HG02642 (cell line): Measurements from ENCODE around the gene RAB29.
A peak's percentile ranks its signal among the peaks of the same experiment; 100 is the strongest.

Experiments used
- ATAC-seq: cut with Tn5 transposase; IDR thresholded peaks from one replicate; pipeline ENCODE4 v1.9.1; 2021; ENCODE audit warnings: mild to moderate bottlenecking; ENCODE audit not compliant: unreplicated experiment, poor library complexity

The RAB29 gene

DNA sequence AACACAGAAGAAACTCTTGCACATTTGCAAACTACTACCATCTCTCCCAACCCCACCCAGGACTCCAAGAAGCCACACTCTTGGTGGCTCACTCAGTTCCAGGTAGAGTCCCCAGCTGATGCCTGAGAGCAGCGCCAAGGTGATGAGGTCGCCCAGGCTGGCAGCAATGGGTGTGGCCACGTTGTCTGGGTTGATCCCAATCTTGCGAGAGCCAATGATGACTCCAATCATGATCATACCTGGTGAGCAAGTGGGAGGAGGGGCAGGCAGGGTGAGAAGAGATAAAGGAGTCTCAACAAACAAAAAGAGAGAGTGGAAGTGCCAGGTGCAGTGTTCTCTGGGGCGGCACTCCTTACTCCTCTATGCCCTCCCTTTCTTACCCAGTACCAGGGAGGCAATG lies 23.3 kb upstream of the RAB29 start:
- ATAC-seq = no peak

DNA sequence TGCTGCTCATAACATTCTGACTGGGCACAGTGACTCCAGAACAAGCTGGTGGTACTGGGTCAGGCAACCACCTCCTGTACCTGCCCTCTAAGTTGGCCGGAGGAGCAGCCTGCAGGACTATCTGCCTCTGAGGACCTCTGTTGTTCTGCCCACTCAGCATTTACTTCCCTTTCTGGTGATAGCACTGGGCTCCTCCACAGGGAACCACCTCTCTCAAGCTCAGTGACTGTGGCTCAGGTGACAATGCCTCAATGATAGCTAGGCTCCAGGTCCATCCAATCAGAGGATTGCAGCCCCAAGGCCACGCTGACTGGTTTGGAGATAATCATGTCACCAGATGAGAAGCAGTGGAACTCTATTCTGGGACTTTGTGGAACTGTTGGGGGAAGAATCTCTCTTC lies 21.9 kb upstream of the RAB29 start:
- ATAC-seq = no peak

DNA sequence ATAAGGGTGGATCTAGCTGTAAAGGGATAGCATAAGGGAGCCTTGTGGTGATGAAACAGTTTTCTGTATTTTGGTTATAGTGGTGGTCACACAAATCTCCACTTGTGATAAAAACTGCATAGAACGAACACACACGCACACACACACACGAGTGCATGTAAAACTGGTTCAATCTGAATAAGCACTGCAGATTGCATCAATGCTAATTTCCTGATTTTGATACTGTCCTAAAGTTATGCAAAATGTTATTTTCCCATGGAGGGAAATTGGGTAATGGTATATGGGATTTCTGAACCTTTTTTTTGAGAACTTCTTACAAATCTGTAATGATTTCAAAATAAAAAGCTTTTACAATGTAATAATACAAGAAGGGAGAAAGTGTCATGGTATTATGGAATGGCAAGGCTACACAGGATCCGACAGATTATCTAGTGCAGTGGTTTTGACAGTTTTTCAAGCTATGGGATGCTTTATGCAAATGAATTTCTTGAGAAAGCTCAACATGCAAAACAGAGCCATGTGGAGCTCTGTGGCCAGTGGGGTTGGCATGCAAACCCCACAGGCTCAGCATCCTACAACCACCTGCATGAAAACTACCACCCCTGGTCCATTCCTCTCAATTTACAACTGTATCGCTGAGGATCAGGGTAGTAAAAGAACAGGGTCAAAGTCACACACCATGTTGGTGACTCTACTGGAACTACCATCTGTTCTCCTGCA lies 18.9 kb upstream of the RAB29 start:
- ATAC-seq = peak; percentile 50

DNA sequence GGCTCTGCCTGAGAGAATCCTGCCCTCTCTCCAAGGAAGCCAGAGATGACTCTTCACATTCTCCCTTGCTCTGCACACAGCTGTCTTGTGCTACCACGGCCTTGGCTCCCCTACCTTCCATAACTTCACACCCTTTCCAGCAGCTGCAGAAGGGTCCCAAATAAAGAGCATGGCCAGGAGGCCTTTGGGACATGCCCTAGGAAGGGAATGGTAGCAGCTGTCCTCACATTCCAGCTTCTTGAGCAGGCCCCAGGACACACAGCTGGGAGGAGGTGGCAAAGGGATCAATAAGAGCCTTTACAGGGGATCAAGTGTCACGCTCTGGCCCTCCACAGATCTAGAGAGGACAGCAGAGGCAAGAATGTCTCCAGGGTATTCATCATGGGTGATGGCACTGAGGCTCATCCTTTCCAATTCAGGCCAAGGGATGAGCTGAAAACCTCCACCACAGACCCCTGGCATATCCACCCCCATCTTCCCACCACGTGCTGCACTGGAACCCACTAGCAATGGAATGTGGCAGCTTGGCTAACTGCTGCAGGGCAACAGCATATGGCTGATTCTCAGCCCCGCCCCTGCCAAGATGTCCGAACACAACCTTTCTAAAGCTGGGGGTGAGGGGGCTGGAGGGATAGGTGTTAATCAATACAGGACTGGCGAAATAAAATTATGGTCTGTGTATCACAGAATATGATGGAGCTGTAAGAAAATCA lies 17.8 kb upstream of the RAB29 start:
- peak; percentile 21 for ATAC-seq

DNA sequence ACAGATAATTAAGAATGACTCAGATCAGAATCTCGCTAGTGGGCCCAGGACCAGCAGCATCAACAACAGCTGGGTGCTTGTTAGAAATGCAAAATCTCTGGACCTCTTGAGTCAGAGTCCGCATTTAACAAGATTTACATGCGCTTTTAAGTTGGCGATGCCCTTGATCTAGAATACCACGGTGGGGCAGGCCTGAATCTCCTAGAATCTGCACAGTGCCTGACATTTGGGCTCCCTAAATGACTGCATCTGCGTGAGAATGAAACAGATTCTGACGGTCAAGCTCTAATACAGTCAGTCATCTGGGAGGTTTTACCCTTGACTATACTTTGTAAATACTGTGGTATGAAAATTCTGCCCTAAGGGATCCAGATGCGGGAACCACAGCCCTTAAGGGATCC lies 17.2 kb upstream of the RAB29 start:
- peak; percentile 47 for ATAC-seq

DNA sequence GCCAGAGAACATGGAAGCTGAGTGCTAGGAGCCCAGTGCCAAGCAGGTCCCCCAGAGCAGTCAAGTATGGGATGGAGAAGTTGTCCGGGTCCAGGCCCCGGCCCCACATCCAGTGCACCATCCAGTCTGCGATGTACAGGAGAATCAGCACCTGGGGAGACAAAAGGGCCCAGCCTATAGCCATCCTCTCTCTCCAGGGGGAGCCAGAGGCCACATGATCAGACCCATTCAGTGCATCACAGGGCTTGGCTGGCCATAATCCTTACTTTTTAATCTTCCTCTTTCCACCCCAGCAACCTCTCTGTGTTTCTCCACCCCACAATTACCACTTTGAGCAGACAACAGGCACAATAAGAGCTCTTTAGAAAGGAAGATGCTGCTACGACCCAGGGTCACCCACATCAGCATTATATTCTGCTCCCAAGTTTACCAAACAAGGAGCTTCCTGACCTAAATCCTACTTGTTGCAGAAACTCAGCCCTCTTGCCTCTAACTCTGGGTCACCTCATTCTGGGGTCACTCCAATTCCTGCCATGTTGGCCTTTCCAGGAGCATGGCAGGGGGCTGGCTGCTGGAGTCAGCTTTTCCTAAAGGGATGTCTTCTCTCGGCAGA lies 16.4 kb upstream of the RAB29 start:
- ATAC-seq = peak; percentile 49

DNA sequence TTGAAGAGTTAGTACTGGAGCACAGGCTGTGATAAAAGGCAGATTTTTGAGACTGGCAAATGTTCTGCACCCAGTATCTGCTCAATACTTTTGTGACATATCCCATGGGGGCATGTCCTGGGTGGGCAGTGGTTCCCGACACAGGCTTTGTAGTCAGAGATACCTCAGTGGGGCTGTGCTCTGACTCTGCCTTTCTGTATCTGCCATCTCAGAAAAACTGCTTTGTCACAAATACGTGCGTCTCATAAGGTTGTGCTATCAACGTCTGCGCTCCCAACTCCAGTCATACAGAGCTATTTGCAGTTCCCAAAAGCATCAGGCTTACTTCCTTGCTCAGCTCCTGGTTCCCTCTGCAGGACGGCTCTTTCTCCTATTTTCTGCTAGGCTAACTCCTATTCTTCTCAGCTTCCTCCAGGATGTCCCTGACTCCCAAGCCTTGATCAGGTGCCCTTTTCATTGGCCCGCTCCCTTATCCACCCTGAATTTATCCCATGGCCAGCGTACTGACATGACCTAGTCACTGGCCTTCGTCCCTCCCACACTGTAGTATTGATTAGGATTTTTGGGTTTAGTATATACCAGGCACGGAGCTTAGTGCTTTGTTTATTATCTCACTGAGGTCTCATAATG lies 12.1 kb upstream of the RAB29 start:
- ATAC-seq = no peak

DNA sequence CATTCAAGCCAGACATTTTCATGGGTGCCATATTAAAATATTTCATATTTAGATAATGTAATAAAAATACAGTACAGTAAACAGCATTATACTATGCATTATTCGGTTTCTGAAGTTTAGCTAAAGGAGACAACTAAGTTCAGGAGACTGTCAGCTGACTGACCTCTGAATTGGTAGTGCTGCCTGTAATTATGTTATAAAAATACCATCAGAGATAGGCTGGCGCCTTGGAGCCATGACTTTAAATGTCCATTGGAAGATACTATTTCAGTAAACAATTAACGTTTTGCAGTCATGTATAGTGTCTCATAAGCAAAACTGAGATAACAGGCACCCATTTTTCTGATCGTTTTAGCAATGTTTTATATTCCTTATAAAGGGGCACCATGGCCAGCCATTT lies 11.3 kb upstream of the RAB29 start:
- no peak for ATAC-seq

DNA sequence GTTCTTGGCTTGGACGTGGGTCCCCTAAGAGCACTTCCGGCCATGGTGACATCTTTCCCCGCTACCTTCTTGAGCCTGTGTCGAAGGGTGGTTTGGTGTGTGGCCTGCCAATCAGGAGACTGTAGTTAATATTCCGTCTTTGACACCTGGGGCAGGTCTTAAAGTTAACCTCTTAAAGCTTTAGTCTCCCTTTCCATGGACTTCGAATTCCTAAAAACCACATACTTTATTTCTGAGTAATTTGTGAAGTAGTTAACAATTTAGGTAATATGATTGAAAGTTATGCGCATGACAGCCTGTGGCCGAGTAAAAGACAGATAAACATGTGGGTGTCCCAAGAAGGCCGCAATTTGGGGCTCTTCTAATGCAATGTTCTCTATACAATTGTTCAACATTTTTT lies 10.2 kb upstream of the RAB29 start:
- ATAC-seq = no peak

DNA sequence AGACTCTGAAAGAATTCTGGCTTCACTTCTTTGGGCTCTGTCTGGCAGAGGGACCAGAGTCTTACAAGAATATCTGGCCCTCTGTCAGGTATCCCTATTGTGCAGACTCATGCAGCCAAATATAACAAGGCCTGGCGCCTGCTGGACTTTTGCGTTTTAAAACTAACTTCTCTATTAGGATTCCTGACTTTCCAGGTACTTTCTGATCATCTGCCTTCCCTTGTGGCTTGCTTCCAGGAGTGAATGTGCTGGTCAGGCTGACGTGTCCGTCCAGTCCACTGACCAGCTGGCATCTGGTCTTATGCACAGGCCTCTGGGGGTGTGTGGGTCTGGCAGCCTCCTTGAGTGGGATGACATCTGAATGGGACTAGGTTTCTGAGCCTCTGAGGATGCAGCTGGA lies 8.6 kb upstream of the RAB29 start:
- ATAC-seq = no peak

DNA sequence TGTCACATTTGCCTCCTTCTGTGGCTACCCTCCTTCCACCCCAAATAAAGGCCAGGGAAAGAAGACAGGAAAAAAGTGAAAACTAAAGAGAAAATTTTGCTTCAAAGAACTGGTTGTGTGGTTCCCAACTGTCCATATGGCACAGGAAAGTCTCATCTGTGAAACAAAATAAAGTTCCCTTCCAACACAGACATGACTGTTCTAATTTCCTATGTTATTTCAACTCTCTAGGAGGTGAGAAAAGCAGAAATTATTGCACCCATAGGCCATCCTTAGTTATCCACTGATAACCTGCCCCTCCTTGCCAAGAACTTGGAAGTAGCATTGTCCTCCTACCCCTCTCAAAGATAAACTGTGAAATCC lies 8.1 kb upstream of the RAB29 start:
- no peak for ATAC-seq

DNA sequence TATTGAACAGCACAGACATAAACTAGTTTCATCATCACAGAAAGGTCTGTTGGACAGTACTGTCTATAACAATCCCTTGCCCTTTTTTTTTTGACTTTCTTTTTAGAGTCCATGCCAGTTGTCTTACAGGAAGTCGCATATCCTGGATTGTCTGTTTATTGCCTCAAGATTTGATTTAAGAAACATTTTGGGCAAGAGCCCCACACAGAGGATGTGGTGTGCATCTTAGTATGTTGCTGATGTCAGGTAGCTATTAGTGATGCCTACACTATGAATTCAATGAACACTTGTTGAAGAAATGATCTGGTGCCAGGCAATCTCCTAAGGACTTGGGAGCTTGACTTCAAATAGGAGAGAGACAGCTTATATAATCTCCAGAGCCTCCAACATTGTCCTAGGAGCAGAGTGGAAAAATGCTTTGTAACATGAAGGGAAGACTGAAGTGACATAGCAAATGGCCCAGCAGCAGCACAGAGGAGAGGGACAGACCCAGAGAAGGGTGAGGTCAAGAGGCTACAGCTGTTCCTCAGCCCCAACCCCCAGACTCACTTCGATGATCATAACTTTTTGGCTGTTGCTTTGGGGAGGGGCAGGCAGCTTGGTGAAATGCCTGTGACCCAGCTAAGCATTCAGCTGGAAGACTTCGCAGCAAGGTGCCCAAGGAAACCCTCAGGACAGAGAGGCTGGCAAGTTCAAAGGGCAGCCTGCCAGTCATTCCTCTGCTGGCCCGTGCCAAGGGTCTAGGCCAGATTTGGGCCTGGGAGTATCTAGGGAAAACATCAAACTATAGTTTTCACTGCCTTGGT lies 7.5 kb upstream of the RAB29 start:
- ATAC-seq = no peak

DNA sequence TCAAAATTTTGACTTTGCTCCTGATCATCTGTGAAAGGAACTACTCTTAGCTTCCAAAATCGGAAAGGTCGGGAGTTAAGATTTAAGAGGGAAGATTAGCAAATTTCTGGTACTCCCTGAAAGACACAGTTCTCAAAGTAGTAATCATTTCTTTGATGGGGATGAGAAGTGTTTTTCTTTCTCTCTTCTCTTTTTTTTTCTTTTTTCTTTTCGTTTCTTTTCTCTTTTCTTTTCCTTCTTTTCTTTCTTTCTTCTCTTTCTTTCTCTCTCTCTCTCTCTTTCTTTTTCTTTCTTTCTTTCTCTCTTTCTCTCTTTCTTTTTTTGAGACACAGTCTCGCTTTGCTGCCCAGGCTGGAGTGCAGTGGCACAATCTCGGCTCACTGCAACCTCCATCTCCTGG lies 5.1 kb upstream of the RAB29 start:
- ATAC-seq = no peak

DNA sequence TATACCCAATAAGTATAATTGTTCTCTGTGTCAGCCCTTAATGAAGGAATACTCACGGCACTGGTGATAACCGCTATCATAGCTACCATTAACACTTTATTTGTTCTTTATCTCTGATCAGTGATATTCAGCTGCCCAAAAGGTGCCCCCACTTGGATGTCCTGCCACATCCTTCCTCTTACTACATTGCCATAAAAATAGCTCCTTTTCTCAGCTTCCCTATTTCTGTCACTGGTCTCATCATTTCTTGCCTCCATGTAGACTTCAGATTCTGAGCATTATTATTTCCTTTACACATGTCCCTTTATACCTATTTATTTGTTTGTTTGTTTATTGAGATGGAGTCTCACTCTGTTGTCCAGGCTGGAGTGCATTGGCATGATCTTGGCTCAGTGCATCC lies 2.7 kb upstream of the RAB29 start:
- no peak for ATAC-seq

DNA sequence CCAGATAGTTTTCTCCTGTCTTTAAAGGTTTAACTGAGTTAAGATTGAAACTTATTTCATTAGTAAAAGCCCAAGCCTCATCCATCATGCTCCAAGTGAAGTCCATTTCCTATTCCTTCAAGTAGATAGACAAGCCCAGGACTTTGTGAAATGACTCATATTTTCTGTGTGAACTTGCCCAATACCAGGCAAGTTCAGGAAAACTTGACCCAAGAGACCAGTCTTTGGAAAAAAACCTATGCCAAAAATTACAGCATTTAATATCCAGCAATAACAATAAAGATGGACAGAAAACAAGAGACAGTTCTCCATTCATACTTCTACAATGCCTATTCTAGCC lies 405 bp upstream of the RAB29 start:
- no peak for ATAC-seq

DNA sequence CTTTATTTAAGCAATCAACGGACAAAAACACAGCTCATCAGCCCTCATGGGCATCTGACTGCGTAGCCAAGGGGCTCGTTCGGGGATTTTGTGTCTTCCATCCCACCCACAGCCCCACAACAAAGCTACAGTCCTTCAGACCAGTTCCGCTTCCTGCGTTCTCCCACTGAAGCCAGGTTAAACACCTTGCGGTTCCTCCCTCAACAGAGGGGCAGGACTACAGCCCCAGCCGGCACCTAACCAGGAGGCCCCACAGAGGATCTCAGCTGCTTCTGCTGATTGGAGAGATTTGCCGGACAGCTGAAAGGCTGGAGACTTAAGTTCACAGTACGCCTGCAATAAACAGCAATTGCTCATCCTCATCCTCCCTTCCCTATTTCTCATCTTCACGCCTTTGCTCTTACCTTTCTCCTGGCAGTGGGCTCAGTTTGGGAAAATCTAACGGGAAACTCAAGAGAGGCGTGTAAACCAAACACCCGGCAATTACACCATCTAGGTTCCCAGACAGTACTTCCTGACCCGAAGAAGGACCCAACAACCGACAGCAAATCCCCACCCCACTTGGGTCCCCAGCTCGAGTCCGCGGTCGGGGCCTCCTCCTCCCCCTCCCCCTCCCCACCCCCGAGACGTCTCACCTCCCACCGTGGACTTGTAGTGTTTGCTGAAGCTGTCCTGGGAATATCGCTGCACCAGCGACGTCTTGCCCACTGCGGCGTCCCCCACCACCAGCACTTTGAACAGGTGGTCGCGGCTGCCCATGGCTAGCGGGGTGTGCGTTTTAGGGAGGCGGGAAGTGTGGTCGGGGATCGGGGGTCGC lies 876 bp downstream of the RAB29 start:
- peak; percentile 30 for ATAC-seq

DNA sequence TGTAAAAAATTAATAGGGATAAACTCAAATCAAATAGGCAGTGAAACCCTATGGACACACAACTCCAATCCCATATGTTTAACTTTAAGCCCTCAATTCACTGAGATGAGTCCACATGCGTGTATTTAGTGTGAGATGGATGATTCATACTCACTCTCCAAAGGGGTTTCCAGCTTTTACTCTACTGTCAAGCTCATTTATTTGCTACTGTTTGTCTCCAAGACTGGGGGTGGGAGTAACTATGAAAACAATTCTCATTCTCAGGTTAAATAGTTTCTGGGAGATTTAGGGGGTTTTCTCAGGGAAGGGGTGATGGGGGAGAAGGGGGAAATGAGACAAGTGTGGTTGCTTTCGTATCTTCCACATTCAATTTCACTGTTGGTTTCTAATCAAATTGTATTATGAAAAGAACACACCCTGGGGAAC lies 2.7 kb downstream of the RAB29 start:
- ATAC-seq = no peak

DNA sequence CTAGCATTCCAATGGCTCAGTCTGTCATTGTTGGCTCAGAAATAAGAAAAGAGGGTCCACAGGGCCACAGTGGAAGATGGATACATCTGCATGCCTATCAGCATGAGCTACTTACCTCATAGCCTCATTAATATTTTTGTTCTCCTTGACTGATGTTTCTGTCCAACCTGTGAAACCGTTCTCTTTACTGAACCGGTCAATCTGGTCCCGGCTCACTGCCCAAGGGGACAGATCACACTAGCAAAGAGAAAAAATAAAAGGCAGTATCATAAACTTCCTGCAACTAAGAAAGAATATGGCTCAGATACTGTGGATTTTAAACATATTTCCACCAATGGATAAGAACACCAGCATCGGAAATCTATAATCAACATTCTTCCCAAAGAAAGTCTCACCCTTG lies 4.7 kb downstream of the RAB29 start:
- ATAC-seq = no peak

DNA sequence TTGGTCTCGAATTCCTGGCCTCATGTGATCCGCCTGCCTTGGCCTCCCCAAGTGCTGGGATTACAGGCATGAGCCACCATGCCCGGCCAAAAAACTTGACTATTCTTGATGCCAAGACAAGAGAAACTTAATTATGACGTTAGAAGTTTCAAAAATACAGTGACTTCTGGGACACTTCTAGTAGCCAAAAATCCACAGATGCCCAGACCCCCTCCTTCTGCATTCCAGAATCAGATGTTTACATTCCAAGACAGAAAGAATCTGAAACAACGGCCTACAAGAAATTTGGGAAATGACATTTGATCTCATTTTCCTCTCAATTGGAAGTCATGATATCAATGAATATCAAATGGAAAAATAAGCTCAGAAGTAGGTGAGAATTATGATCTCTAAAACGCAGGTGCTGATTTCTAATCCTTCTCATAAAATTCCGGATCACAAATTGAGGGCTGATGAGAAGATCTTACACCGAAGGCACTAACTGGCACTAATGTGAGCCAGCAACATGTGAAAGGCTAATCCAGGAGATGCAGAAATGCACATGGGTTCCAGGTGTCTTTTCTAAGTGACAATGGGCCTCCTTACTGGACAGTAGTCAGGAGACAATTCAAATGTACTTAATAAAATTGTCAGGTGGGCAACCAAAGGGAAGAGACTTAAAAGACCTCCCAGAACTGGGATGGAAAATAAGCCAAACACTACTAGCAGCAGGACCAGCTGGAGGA lies 5.5 kb downstream of the RAB29 start:
- no peak for ATAC-seq
